ENCODE results near the gene MCEMP1. TPM values are rescaled to one million over a fixed set of nuclear protein-coding genes. Genes with fewer than 3 reads are reported as not detected.

MCEMP1 gene
- total RNA-seq, 1 experiment from 2014 or later: not detected

GRCh38 chr19:7701654-7702457 is 25.0 kb downstream of the MCEMP1 start, which contains the start of gene FCER2:
Gene FCER2, minus strand, starts transcription at chr19:7702131. Its CDS starts 2,371 bp downstream, at chr19:7699760.
- H3K9me3 Mint-ChIP-seq (ENCODE audit: low read depth, unreplicated experiment): no peaks in the 10 kb centered on the region
- intact Hi-C loops (cut with micrococcal nuclease; ENCODE audit: unreplicated experiment): no loop called here
- peaks cover 81% of the 10 kb centered on the region for H3K27me3 Mint-ChIP-seq (ENCODE audit: unreplicated experiment)
- no peak for DNase-seq
- H3K4me3 Mint-ChIP-seq (ENCODE audit: low read depth, unreplicated experiment): no peak within 1 kb of the TSS
- BruUV-seq (replicated peaks): no TSS peak
- TF ChIP-seq CTCF (IDR thresholded peaks at IDR 0.05; ENCODE audit: unreplicated experiment): no peak
- H3K36me3 Mint-ChIP-seq (ENCODE audit: insufficient read depth, unreplicated experiment): no peaks in the 10 kb centered on the region
- no peaks in the 10 kb centered on the region for H3K4me1 Mint-ChIP-seq (ENCODE audit: low read depth, unreplicated experiment)
- no peak within 1 kb of the TSS for H3K27ac Mint-ChIP-seq (ENCODE audit: unreplicated experiment)
- CTCF ChIA-PET: no interaction called here

GRCh38 chr19:7703332-7703731 is 26.4 kb downstream of the MCEMP1 start:
- H3K27me3 Mint-ChIP-seq (ENCODE audit: unreplicated experiment): peaks cover 71% of the 10 kb centered on the region
- no peaks in the 10 kb centered on the region for H3K4me1 Mint-ChIP-seq (ENCODE audit: low read depth, unreplicated experiment)
- no peaks in the 10 kb centered on the region for H3K9me3 Mint-ChIP-seq (ENCODE audit: low read depth, unreplicated experiment)
- no peak for DNase-seq
- intact Hi-C loops (cut with micrococcal nuclease; ENCODE audit: unreplicated experiment): no loop called here
- TF ChIP-seq CTCF (IDR thresholded peaks at IDR 0.05; ENCODE audit: unreplicated experiment): no peak
- H3K36me3 Mint-ChIP-seq (ENCODE audit: insufficient read depth, unreplicated experiment): no peaks in the 10 kb centered on the region
- no TSS peak for BruUV-seq (replicated peaks)
- CTCF ChIA-PET: no interaction called here
- H3K27ac Mint-ChIP-seq (ENCODE audit: unreplicated experiment): no peak overlapping the region
- H3K4me3 Mint-ChIP-seq (ENCODE audit: low read depth, unreplicated experiment): no peak overlapping the region

GRCh38 chr19:7704280-7705060 is 27.6 kb downstream of the MCEMP1 start:
- H3K4me3 Mint-ChIP-seq (ENCODE audit: low read depth, unreplicated experiment): no peak overlapping the region
- CTCF ChIA-PET: interaction anchor here (0.7 kb wide), 1 partner anchor 13 kb away, joined by 3 read pairs; no protein-coding TSS in a partner anchor
- H3K27me3 Mint-ChIP-seq (ENCODE audit: unreplicated experiment): peaks cover 68% of the 10 kb centered on the region
- no TSS peak for BruUV-seq (replicated peaks)
- H3K36me3 Mint-ChIP-seq (ENCODE audit: insufficient read depth, unreplicated experiment): no peaks in the 10 kb centered on the region
- H3K4me1 Mint-ChIP-seq (ENCODE audit: low read depth, unreplicated experiment): no peaks in the 10 kb centered on the region
- no peak for TF ChIP-seq CTCF (IDR thresholded peaks at IDR 0.05; ENCODE audit: unreplicated experiment)
- no peaks in the 10 kb centered on the region for H3K9me3 Mint-ChIP-seq (ENCODE audit: low read depth, unreplicated experiment)
- no peak overlapping the region for H3K27ac Mint-ChIP-seq (ENCODE audit: unreplicated experiment)
- DNase-seq: no peak
- intact Hi-C loops (cut with micrococcal nuclease; ENCODE audit: unreplicated experiment): no loop called here

DNA sequence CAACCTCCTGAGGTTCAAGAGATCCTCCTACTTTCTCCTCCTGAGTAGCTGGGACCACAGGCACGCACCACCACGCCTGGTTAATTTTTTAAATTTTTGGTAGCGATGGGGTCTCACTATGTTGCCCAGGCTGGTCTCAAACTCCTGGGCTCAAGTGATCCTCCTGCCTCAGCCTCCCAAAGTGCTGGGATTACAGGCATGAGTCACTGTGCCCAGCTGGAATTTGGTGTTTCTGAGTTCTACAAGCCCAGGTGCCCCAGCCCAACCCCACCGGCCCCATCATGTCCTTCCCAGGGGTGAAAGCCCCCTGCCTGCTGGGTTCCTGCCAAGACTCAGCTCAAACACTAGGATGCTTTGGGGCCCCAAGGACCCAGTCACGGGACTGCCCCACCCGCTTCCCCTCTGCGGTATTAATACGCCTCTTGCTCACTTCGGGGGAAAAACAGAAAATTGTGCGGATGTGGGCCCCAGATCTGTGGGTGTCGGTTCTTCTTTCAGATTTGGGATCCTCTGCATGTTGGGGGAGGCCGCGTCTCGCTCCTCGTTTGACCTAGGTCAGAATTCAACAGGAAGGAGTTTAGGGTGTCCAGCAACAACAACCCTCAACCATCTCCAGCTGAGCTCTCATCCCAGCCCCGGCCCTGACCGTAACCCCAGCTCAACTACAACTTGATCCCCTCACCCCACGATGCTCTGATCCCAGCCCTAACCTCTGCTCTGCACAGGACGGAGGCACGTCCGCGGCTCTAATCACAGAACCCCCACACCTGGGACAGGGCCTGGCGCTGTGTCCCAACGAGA is 28.7 kb downstream of the MCEMP1 start:
- no peak for DNase-seq
- CTCF ChIA-PET: interaction anchor here (0.7 kb wide), 1 partner anchor 216 kb away, joined by 3 read pairs; no protein-coding TSS in a partner anchor
- peaks cover 71% of the 10 kb centered on the region for H3K27me3 Mint-ChIP-seq (ENCODE audit: unreplicated experiment)
- H3K27ac Mint-ChIP-seq (ENCODE audit: unreplicated experiment): no peak overlapping the region
- BruUV-seq (replicated peaks): no TSS peak
- intact Hi-C loops (cut with micrococcal nuclease; ENCODE audit: unreplicated experiment): no loop called here
- no peaks in the 10 kb centered on the region for H3K9me3 Mint-ChIP-seq (ENCODE audit: low read depth, unreplicated experiment)
- no peaks in the 10 kb centered on the region for H3K4me1 Mint-ChIP-seq (ENCODE audit: low read depth, unreplicated experiment)
- no peak overlapping the region for H3K4me3 Mint-ChIP-seq (ENCODE audit: low read depth, unreplicated experiment)
- H3K36me3 Mint-ChIP-seq (ENCODE audit: insufficient read depth, unreplicated experiment): no peaks in the 10 kb centered on the region
- TF ChIP-seq CTCF (IDR thresholded peaks at IDR 0.05; ENCODE audit: unreplicated experiment): no peak
